HG03108 (cell line): ENCODE data around the gene PRTN3.
A peak's percentile ranks its signal among the peaks of the same experiment; 100 is the strongest.
"Not testable (repeated sequence)": the region's sequence is repeated elsewhere in the genome, so short reads cannot be mapped to it uniquely, and the experiment has no call there.

Experiments used
- ATAC-seq: cut with Tn5 transposase; IDR thresholded peaks from one replicate; pipeline ENCODE4 v1.9.1; 2021; ENCODE audit warnings: moderate library complexity; ENCODE audit not compliant: unreplicated experiment

PRTN3 gene

GRCh38 chr19:878751-879561 is 38.2 kb downstream of the PRTN3 start:
- ATAC-seq, result not testable (repeated sequence)

DNA sequence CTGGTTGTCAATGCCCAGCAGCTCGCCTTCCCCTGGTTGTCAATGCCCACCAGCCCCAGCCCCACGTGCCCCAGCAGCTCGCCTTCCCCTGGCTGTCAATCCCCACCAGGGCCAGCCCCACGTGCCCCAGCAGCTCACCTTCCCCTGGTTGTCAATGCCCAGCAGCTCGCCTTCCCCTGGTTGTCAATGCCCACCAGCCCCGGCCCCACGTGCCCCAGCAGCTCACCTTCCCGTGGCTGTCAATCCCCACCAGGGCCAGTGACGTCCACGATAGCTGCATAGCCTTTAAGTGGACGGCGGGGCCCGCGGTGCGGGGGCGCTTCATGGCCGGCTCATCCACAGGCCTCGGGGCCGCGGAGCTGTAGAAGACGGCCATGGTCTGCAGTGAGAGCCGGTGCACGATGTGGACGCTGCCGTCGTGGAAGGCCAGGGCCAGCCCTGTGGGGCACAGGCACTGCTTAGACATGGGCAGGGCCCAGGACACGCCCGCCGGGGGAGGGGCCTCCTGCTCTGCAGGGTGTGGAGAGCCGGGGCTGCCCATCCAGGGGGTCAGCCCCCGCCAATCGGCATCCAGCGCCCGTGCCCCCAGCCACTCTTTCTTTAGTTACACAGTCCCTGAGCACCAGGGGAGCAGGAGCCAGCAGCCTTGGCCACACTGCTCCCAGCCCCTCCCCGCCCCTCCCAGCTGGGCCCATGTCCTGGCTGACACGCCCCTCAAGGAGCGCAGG is 39.1 kb downstream of the PRTN3 start:
- no peak for ATAC-seq

DNA sequence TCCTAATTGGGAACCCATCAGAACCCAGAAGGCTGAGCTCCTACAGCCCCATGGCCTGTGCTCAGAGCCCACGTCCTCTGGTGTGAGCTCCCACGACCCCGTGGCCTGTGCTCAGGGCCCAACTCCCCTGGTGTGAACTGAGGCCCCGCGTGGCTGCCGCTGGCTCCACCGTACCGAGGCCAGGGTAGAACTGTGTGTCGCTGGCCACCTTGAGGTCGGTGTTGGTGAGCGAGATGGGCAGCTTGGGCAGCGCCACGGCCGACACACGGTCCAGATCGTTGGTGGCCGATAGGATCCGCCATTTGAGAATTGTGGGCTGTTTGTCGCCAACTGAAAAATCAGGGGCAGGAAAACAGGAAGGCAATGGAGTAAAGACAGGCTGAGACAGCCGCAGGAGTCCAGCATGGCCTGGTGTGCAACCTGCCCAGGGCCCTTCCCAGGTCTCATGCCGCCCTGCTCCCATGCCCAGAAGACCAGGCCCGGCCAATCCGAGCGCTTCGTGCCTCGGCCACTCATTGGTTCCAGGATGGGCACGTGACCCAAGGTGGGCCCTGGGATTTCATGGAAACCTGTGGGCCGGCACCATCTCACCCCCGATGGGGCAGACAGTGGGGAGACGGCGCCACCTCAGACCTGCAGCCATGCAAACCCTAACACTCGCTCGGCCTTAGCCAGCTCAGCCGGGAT is 40.7 kb downstream of the PRTN3 start:
- ATAC-seq, result no peak

DNA sequence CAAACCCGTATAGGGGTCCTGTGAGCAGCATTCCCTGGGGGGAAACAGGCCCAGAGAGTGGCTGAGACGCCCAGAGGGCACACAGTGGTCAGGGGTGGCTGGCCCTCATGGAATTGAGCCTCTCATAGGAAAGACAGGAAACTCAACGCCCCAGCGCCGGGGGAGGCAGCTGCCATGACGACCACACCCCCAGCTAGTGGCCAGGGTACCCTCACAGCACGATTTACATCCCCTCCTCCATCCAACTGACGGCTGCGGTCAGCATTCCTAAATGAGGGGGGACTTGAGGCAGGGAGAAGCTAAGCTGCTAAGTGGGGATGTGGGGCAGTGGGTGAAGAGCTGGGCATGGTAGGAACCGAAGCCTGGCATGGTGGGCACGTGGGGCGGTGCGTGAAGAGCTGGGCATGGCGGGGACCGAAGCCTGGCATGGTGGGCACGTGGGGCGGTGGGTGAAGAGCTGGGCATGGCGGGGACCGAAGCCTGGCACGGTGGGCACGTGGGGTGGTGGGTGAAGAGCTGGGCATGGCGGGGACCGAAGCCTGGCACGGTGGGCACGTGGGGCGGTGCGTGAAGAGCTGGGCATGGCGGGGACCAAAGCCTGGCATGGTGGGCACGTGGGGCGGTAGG is 42.2 kb downstream of the PRTN3 start:
- ATAC-seq, result no peak

DNA sequence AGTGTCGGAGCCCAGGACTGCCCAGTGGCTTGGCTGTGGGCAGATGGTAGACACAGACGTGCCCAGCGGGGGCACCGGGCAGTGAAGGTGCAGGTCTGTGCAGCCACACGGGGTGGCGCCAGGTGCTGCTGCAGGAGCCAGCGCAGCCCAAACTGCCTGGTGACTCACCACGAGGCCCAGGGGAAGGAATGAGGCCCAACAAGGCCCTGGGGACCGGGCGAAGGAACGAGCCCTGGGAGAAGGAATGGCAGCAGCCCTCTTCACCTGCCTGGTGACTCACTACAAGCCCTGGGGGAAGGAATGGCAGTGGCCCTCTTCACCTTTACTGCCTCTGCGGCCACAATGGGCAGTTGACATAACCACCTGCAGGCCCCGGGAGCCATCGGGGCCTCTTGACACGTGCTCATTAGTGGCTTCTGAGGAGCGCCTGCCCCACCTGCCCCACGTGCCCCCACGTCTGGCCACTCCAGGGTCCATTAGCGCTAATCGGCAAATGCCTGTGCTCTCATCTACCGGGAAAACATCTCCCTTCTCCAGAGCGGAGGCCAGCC is 42.9 kb downstream of the PRTN3 start:
- ATAC-seq, result no peak

GRCh38 chr19:884420-885211 is 43.8 kb downstream of the PRTN3 start:
- no peak for ATAC-seq

DNA sequence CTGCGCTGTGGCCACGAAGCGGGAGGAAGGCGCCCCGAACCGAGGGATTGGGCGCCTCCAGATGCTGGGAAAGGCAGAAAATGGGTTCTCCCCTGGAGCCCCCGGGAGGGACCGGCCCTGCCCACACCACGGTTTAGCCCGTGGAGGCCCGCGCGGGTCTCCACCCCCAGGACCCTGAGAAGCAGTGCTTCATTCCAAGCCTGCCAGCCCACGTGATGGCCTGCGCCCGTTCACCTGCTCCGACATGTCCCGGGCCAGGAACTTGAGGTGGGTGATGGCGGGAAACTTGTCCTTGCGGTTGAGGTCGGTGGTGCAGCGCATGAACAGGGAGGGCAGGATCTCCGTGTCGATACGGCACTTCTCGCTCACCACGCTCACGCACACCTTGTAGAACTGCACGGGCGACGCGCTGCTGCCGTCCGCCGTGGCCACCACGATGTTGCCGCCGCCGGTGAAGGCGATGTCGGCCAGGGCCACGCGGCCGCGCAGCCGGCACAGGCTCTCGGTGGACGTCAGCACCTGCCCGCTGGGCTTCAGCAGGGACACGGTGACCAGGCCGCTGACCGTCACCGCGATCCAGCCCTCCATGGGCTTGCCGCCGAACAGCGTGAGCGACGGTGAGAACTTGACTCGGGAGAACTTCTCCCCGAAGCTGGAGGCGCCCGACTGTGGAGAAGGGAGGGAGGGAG is 44.9 kb downstream of the PRTN3 start:
- ATAC-seq, result no peak

DNA sequence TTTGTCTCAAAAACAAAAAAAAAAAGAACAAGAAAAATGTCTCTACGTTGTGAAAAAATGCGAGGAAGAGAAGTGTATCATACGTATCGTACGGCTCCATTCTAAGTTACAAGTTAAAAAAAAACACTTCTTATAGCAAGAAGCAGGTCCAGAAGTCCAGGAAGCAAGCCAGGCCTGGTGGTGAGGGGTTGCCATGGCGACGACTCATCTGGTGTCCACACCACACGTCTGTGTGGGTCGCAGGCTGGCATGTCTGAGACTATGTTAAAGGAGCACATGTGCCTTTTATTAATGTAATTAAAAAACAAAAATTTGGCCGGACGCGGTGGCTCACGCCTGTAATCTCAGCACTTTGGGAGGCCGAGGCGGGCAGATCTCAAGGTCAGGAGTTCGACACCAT is 46.3 kb downstream of the PRTN3 start:
- ATAC-seq, result no peak

GRCh38 chr19:887599-887998 is 46.8 kb downstream of the PRTN3 start:
- ATAC-seq, result no peak

DNA sequence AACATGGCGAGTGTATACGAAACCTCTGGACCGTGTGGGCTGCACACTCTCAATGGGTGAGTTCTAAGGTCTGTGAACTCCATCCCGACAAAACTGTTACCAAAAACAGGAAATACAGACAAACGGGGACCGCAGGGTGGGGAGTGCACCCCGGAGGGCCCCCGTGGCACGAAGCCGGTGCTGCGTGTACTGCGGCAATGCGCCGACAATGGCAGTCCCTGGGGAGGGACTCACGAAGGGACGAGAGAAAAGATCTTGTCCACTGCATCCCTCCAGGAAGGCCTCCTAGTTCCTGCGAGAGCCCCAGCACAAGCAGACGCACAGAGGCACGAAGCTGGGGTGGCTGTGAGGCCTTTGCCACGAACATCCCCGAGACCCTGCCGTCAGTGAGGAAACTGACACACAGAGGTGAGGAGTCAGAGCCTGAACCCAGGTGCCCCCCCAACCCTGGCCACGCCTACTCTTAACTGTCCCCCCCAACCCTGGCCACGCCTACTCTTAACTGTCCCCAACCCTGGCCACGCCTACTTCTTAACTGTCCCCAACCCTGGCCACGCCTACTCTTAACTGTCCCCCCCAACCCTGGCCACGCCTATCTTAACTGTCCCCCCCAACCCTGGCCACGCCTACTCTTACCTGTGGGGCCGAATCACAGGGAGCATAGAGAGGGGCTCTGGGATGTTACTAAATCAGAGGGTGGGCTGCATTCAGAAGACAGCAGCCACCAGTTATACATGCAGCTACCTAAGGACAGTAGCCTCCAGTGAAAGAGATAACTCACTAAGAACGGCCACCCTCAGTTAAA is 48.0 kb downstream of the PRTN3 start:
- no peak for ATAC-seq

DNA sequence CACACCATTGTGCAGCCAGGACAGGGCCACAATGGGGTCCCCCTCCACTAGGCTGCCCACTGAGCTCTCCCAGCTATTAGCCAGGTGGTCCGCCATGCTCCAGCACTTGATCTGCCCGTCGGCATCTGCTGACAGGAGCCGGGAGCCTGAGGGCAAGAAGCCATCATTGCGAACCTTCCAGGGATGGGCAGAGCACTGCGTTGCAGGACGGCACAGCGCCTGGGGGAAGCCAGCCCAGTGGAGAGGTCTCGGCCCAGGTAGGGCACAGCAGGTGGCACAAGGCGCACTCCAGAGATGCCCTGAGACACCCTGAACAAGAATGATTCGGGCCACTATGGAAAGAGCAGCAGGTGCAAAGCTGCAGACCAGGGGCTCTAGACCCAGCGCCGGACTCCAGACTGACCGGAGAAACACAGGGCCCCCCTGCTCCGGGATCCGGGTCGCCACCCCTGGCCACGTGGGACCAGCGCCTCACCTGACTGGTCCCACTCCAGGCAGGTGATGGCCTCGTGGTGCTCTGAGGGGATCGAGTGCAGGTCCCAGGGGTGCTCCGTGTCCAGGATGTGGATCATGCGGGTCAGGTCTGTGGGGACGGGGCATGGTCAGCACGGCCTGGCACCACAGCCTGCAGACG is 49.0 kb downstream of the PRTN3 start:
- ATAC-seq, result no peak

GRCh38 chr19:890831-891230 is 50.0 kb downstream of the PRTN3 start:
- no peak for ATAC-seq

DNA sequence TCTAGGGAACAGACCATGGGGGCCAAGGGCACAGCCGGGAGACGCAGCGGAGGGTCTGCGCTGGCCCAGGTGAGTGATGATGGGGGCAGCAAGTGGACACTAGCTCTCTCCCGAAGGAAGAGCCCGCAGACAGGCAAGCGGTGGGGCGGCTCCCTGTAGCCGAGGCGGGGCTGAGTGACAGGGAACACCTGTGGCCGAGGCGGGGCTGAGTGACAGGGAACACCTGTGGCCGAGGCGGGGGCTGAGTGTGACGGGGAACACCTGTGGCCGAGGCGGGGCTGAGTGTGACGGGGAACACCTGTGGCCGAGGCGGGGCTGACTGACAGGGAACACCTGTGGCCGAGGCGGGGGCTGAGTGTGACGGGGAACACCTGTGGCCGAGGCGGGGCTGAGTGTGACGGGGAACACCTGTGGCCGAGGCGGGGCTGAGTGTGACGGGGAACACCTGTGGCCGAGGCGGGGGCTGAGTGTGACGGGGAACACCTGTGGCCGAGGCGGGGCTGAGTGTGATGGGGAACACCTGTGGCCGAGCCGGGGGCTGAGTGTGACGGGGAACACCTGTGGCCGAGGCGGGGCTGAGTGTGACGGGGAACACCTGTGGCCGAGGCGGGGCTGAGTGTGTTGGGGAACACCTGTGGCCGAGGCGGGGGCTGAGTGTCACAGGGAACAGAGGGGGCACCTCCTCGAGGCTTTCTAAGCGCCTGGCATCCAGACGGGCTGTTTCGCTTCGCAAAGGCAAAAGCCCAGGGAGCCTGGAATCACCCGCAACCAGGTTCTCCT is 50.8 kb downstream of the PRTN3 start:
- ATAC-seq, result not testable (repeated sequence)

GRCh38 chr19:892243-892893 is 51.6 kb downstream of the PRTN3 start:
- ATAC-seq, result no peak

GRCh38 chr19:892894-893689 is 52.3 kb downstream of the PRTN3 start, which contains the start of the genes MED16 and RNU6-9:
MED16 (minus strand) TSS chr19:893187; CDS start chr19:891131, 2,056 bp downstream.
RNU6-9 (plus strand) TSS chr19:893484.
- ATAC-seq, result peak; percentile 78

DNA sequence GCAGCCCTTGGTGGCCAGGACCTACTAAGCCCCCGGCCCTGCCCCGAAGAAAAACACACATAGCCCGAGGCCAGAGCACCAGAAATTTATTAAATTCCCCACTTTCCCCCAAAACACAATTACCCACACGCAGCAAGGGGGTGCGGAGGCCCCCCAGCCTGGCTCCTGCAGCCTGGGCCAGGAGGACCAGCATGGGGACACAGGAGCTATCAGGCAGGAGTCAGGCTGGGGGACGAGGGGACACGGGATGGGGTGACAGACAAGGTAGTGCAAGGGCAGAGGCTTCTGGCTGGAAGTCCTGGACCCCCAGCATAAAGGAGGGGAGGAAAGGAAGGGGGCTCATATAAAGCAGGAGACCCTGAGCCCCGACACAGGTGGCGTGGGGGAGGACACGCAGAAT is 55.6 kb downstream of the PRTN3 start:
- no peak for ATAC-seq
